Measurements from ENCODE around the gene RPL13. TPM values are rescaled to one million over a fixed set of nuclear protein-coding genes. Genes with fewer than 3 reads are reported as not detected.

RPL13 gene
- total RNA-seq, 1 donor from 2014 or later = 8,204 TPM

DNA sequence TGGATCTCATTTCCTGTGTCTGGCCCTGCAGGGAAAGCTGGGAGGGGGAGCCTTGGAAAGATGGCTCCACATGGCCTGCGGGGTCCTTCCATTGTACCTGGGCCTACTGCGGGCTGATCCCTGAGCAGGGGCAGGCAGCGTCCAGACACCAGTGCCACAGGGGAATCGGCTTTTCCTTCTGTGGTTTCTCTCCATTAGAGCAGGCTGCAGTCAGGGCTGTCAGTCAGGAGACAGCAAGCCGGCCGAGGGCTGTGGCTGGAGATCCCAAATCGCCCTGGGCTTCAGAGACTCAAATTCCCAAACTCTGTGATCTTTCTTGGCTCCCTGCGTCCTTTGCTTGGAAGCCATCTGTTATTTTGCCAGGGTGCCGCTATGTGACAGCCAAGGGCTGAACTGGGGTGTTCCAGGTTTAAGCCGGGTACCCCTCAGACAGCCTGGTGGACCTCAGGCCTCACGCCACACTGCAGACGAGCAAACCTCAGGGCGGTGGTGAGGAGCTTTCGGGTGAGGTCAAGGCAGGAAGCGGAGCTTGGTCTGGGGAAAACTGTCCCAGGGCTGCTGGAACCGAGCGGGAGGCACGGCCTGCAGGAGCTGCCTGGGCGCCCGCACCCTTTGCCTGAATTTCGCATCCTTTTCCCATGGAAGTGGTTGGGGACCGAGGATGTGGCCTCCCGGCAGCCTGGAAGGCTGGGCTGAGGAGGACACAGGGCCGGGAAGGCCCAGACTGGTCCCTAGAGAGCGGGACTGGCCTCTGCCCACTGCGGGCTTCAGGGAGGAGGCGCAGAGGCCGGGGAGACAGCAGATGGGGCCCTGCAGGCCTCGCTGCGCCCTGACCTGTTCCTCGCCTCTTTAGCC is 13.6 kb downstream of the RPL13 start:
- peaks cover 3% of the 10 kb centered on the region for H3K27me3 ChIP-seq
- peaks cover 18% of the 10 kb centered on the region for H3K4me1 ChIP-seq
- no peak for DNase-seq (ENCODE audit: extremely low spot score in 2 of 2)
- intact Hi-C loops (cut with DNase I) = no loop called here
- no peaks in the 10 kb centered on the region for H3K36me3 ChIP-seq
- TF ChIP-seq POLR2AphosphoS5 (IDR thresholded peaks at IDR 0.05; ENCODE audit: insufficient read depth in 1 of 2, low read depth in 1 of 2) (no peak), POLR2A (IDR thresholded peaks at IDR 0.05) (no peak)
- TF ChIP-seq, protein P1, sequence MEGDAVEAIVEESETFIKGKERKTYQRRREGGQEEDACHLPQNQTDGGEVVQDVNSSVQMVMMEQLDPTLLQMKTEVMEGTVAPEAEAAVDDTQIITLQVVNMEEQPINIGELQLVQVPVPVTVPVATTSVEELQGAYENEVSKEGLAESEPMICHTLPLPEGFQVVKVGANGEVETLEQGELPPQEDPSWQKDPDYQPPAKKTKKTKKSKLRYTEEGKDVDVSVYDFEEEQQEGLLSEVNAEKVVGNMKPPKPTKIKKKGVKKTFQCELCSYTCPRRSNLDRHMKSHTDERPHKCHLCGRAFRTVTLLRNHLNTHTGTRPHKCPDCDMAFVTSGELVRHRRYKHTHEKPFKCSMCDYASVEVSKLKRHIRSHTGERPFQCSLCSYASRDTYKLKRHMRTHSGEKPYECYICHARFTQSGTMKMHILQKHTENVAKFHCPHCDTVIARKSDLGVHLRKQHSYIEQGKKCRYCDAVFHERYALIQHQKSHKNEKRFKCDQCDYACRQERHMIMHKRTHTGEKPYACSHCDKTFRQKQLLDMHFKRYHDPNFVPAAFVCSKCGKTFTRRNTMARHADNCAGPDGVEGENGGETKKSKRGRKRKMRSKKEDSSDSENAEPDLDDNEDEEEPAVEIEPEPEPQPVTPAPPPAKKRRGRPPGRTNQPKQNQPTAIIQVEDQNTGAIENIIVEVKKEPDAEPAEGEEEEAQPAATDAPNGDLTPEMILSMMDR (IDR thresholded peaks at IDR 0.05) = no peak
- H3K27ac ChIP-seq = no peak overlapping the region
- no peaks in the 10 kb centered on the region for H3K9me3 ChIP-seq
- H3K4me3 ChIP-seq = peak overlapping the region in 1 of 2 donors; percentile 43

- Histone ChIP-seq H3K4me1 (peaks cover 18% of the 10 kb centered on the region), H3K4me3 (peak overlapping the region; percentile 15 to 43), H3K27ac (no peak overlapping the region), H3K9me3 (no peaks in the 10 kb centered on the region), H3K36me3 (no peaks in the 10 kb centered on the region), H3K27me3 (peaks cover 3% of the 10 kb centered on the region)
- no peak for DNase-seq (ENCODE audit: extremely low spot score in 2 of 2)
- TF ChIP-seq POLR2A (IDR thresholded peaks at IDR 0.05) = no peak
- no peak for TF ChIP-seq POLR2AphosphoS5 (IDR thresholded peaks at IDR 0.05; ENCODE audit: insufficient read depth in 1 of 2, low read depth in 1 of 2)
- TF ChIP-seq, protein P1 (IDR thresholded peaks at IDR 0.05) = peak in 1 of 3 experiments; percentile 48
- intact Hi-C loops (cut with DNase I) = no loop called here
Observed at GRCh38 chr16:89574681-89575246, 14.3 kb downstream of the RPL13 start.

DNA sequence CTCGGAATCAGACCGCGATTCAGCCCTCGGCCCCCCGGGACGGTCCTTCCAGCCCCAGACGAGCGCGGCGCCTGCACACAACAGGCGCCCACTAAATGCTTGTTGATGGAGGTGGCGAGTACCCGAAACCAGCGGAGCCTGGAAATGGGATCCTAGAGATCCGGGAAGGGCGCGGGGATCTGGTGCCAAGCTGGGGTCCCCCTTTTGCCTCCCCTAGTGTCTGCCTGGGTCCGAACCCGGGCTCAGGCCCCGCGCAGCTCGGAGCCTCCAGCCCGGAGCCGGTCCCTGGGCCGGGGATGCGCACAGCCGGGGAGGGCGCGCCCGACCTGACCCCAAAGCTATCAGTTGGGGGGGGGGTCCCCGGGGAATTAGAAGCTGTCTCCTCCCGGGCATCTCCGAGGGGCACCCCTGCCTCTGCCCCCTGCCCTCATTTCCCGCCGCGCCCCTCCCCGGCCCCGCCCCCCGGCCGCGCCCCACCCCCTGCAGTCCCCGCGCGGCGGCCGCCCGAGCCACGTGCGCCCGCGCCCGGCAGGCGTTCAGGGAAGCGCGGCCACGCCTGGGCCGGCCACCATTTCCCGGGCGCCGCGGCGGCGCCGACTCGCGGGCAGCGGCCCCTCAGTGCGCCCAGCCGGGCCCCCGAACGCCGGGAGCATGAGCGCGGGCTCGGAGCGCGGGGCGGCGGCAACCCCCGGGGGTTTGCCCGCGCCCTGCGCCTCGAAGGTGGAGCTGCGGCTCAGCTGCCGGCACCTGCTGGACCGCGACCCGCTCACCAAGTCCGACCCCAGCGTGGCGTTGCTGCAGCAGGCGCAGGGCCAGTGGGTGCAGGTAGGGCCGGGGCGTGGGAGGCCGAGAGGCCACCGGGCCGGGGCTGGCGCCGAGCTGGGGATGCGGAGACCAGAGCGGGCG is 15.0 kb downstream of the RPL13 start, which contains the start of gene CPNE7:
CPNE7 (plus strand) TSS at position 512 of the 906 bp plus-strand sequence; CDS start at position 652, 140 bp downstream.
- Histone ChIP-seq H3K27me3 (peaks cover 3% of the 10 kb centered on the region), H3K9me3 (no peaks in the 10 kb centered on the region), H3K27ac (no peak within 1 kb of the TSS), H3K36me3 (no peaks in the 10 kb centered on the region), H3K4me3 (peak within 1 kb of the TSS; percentile 15 to 43), H3K4me1 (peaks cover 18% of the 10 kb centered on the region)
- no peak for DNase-seq (ENCODE audit: extremely low spot score in 2 of 2)
- intact Hi-C loops (cut with DNase I) = no loop called here
- TF ChIP-seq POLR2A (IDR thresholded peaks at IDR 0.05) = no peak
- TF ChIP-seq, protein P1 (IDR thresholded peaks at IDR 0.05) = no peak
- TF ChIP-seq POLR2AphosphoS5 (IDR thresholded peaks at IDR 0.05; ENCODE audit: insufficient read depth in 1 of 2, low read depth in 1 of 2) = no peak

- intact Hi-C loops (cut with DNase I) = no loop called here
- DNase-seq (ENCODE audit: extremely low spot score in 2 of 2) = no peak
- H3K36me3 ChIP-seq = no peaks in the 10 kb centered on the region
- peaks cover 3% of the 10 kb centered on the region for H3K27me3 ChIP-seq
- H3K27ac ChIP-seq = no peak overlapping the region
- TF ChIP-seq POLR2AphosphoS5 (IDR thresholded peaks at IDR 0.05; ENCODE audit: insufficient read depth in 1 of 2, low read depth in 1 of 2) (no peak), POLR2A (IDR thresholded peaks at IDR 0.05) (no peak)
- TF ChIP-seq, protein P1 (IDR thresholded peaks at IDR 0.05) = no peak
- peak overlapping the region in 1 of 2 donors; percentile 43 for H3K4me3 ChIP-seq
- peaks cover 19% of the 10 kb centered on the region for H3K4me1 ChIP-seq
- H3K9me3 ChIP-seq = no peaks in the 10 kb centered on the region
Observed at GRCh38 chr16:89576153-89577054, 15.9 kb downstream of the RPL13 start.
